Cardiac muscle cell (in vitro differentiated cells and primary cell): ENCODE data around the gene USP38. TPM values are rescaled to one million over a fixed set of nuclear protein-coding genes. Genes with fewer than 3 reads are reported as not detected.
"Not testable (repeated sequence)": the region's sequence is repeated elsewhere in the genome, so short reads cannot be mapped to it uniquely, and the experiment has no call there.

Experiments used
- DNase-seq, 2 donors: peaks; one replicate each; pipeline versions ENCODE4 v3.0.0 to v3.0.0-alpha.2; 2010 to 2017; ENCODE audit warnings: low read depth in 1 of 2, low spot score in 1 of 2
- H3K27ac ChIP-seq: fragments of 200-600 bp; sonication (generic); 2 replicates; pipeline ENCODE4 v1.5.1; 2016
- H3K27me3 ChIP-seq: fragments of 200-600 bp; sonication (generic); 2 replicates; pipeline ENCODE4 v1.6.0; 2016; ENCODE audit warnings: control low read depth
- H3K36me3 ChIP-seq: fragments of 200-600 bp; sonication (generic); 2 replicates; pipeline ENCODE4 v1.5.1; 2016; ENCODE audit warnings: control low read depth
- H3K4me1 ChIP-seq: fragments of 200-600 bp; sonication (generic); 2 replicates; pipeline ENCODE4 v1.8.1; 2017; ENCODE audit warnings: low read depth, mild to moderate bottlenecking, mixed run types
- H3K4me3 ChIP-seq: fragments of 200-600 bp; sonication (generic); 2 replicates; pipeline ENCODE4 v1.5.1; 2016; ENCODE audit warnings: mild to moderate bottlenecking
- H3K9me3 ChIP-seq: fragments of 200-600 bp; sonication (generic); 2 replicates; pipeline ENCODE4 v1.5.1; 2017; ENCODE audit warnings: low read depth, mild to moderate bottlenecking, control low read depth
- polyA plus RNA-seq: library from polyadenylated mRNA; unstranded; fragments of >200 nt; fragmentation: Nextera tagmentation; extraction: Ambion mirVana; gene quantifications from 2 replicates; pipeline ENCODE4 v1.2.1, GENCODE V29; 2016
- total RNA-seq: library from RNA; depleted of rRNA; stranded (reverse); fragments of >200 nt; gene quantifications from 2 replicates; pipeline ENCODE4 v1.2.3, GENCODE V29; 2016
- TF ChIP-seq, protein P1 (sequence below): IDR thresholded peaks from 2 replicates; pipeline ENCODE4 v1.5.1; 2012; ENCODE audit warnings: low read depth, mild to moderate bottlenecking, low read length

The USP38 gene
- total and polyA plus RNA-seq, 2 experiments from 2014 or later, result 8.7 to 21.0 TPM

DNA sequence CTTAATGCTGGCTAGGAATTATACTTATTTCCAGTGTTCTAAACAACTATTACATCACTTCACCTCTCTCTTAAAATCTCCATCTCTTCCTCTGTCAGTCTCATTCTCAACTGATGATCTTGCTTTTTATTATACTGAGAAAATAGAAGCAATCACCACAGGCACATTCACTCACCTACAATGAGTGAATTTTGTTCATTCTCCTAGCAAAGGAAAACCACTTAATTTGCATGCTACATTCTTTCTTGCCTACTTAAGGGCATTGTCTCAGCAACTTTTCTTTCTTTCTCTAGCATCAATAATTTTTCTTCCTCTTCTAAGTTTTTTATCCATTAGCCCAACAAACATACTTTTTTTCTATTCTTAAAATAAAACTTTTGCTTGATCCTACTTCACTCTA is 21.1 kb upstream of the USP38 start:
- H3K4me3 ChIP-seq, result no peak overlapping the region
- DNase-seq, result no peak
- H3K4me1 ChIP-seq, result no peaks in the 10 kb centered on the region
- TF ChIP-seq, protein P1, sequence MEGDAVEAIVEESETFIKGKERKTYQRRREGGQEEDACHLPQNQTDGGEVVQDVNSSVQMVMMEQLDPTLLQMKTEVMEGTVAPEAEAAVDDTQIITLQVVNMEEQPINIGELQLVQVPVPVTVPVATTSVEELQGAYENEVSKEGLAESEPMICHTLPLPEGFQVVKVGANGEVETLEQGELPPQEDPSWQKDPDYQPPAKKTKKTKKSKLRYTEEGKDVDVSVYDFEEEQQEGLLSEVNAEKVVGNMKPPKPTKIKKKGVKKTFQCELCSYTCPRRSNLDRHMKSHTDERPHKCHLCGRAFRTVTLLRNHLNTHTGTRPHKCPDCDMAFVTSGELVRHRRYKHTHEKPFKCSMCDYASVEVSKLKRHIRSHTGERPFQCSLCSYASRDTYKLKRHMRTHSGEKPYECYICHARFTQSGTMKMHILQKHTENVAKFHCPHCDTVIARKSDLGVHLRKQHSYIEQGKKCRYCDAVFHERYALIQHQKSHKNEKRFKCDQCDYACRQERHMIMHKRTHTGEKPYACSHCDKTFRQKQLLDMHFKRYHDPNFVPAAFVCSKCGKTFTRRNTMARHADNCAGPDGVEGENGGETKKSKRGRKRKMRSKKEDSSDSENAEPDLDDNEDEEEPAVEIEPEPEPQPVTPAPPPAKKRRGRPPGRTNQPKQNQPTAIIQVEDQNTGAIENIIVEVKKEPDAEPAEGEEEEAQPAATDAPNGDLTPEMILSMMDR, result no peak
- no peak overlapping the region for H3K27ac ChIP-seq
- H3K27me3 ChIP-seq, result no peaks in the 10 kb centered on the region
- no peaks in the 10 kb centered on the region for H3K9me3 ChIP-seq
- no peaks in the 10 kb centered on the region for H3K36me3 ChIP-seq

GRCh38 chr4:143166722-143167121 is 18.0 kb upstream of the USP38 start:
- not testable (repeated sequence) for H3K4me1 ChIP-seq, H3K9me3 ChIP-seq, DNase-seq, H3K4me3 ChIP-seq, H3K27me3 ChIP-seq, H3K36me3 ChIP-seq, H3K27ac ChIP-seq

DNA sequence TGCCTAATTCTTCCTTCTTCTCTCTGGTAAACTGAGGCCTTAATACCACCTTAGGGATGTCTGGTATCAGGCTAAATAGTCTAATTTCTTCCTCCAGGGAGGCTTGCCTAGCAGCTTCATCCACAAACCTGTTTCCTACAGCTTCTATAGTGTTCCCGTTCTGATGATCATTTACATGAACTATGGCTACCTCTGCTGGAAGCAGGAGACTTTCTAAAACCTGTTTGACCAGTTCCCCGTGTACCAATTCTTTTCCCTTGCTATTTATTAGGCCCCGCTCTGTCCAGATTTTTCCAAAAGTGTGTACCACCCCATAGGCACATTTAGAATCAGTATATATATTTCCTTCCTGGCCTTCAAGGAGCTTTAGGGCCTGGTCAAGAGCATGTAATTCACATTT is 5.8 kb upstream of the USP38 start:
- TF ChIP-seq, protein P1, result no peak
- DNase-seq, result no peak
- Histone ChIP-seq H3K36me3 (no peaks in the 10 kb centered on the region), H3K27ac (no peak overlapping the region), H3K9me3 (no peaks in the 10 kb centered on the region), H3K4me1 (peaks cover 10% of the 10 kb centered on the region), H3K4me3 (no peak overlapping the region), H3K27me3 (no peaks in the 10 kb centered on the region)

- peak overlapping the region; percentile 81 for H3K27ac ChIP-seq
- TF ChIP-seq, protein P1, result no peak
Observed at GRCh38 chr4:143183513-143184216, 1.1 kb upstream of the USP38 start.

GRCh38 chr4:143184217-143184502 is 557 bp upstream of the USP38 start:
- no peaks in the 10 kb centered on the region for H3K27me3 ChIP-seq
- TF ChIP-seq, protein P1, result no peak
- no peak for DNase-seq
- H3K27ac ChIP-seq, result peak overlapping the region; percentile 81
- H3K36me3 ChIP-seq, result peaks cover 3% of the 10 kb centered on the region
- peak overlapping the region; percentile 89 for H3K4me3 ChIP-seq
- no peaks in the 10 kb centered on the region for H3K9me3 ChIP-seq
- peaks cover 32% of the 10 kb centered on the region for H3K4me1 ChIP-seq

More at GRCh38 chr4:143183513-143184216, 1.1 kb upstream of the USP38 start:
- DNase-seq, result no peak
- no peaks in the 10 kb centered on the region for H3K27me3 ChIP-seq
- H3K9me3 ChIP-seq, result no peaks in the 10 kb centered on the region
- H3K4me1 ChIP-seq, result peaks cover 27% of the 10 kb centered on the region
- H3K36me3 ChIP-seq, result peaks cover under 1% of the 10 kb centered on the region
- peak overlapping the region; percentile 89 for H3K4me3 ChIP-seq

DNA sequence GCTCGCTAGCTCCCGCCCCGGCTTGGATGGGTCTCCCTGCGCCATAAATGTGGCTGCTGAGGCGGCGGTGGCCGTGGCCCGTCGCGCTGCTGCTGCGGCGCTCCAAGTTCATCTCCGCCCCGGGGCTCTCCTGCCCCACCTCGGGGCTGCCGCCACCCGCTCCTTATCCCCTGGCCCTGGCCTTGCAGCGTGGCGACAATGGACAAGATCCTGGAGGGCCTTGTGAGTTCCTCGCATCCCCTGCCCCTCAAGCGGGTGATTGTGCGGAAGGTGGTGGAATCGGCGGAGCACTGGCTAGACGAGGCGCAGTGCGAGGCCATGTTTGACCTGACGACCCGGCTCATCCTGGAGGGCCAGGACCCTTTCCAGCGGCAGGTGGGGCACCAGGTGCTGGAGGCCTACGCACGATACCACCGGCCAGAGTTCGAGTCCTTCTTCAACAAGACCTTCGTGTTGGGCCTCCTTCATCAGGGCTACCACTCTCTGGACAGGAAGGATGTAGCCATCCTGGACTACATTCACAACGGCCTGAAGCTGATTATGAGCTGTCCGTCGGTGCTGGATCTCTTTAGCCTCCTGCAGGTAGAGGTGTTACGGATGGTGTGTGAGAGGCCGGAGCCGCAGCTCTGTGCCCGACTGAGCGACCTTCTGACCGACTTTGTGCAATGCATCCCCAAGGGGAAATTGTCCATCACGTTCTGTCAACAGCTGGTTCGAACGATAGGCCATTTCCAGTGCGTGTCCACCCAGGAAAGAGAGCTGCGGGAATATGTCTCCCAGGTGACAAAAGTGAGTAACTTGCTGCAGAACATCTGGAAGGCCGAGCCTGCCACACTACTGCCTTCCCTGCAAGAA is 763 bp downstream of the USP38 start:
- TF ChIP-seq, protein P1, result no peak
- no peaks in the 10 kb centered on the region for H3K9me3 ChIP-seq
- peak overlapping the region; percentile 89 for H3K4me3 ChIP-seq
- peak overlapping the region; percentile 81 for H3K27ac ChIP-seq
- peak in 1 of 2 donors; percentile 10 for DNase-seq
- peaks cover 3% of the 10 kb centered on the region for H3K36me3 ChIP-seq
- H3K4me1 ChIP-seq, result peaks cover 34% of the 10 kb centered on the region
- no peaks in the 10 kb centered on the region for H3K27me3 ChIP-seq
